Stimulated activated CD8-positive, alpha-beta memory T cell treated with anti-CD3 and anti-CD28 coated beads, Interleukin-15, amount 100 ng/mL, for 4 hours (primary cell): ENCODE results near the gene CCDC74B.
"Not testable (repeated sequence)": the region's sequence is repeated elsewhere in the genome, so short reads cannot be mapped to it uniquely, and the experiment has no call there.

Source experiments
- DNase-seq, 2 donors: peaks; one replicate each; pipeline ENCODE4 v3.0.0-alpha.2; 2020; ENCODE audit warnings: low read depth in 2 of 2

Gene CCDC74B

GRCh38 chr2:130150181-130151144 is 5.6 kb upstream of the CCDC74B start:
- DNase-seq = no peak

GRCh38 chr2:130148515-130148914 is 3.6 kb upstream of the CCDC74B start:
- not testable (repeated sequence) for DNase-seq

- DNase-seq = not testable (repeated sequence)
Measured at GRCh38 chr2:130143266-130144039, 1.5 kb downstream of the CCDC74B start.

GRCh38 chr2:130142396-130143265 is 2.3 kb downstream of the CCDC74B start:
- not testable (repeated sequence) for DNase-seq

GRCh38 chr2:130141645-130142370 is 3.1 kb downstream of the CCDC74B start:
- not testable (repeated sequence) for DNase-seq

- not testable (repeated sequence) for DNase-seq
Measured at GRCh38 chr2:130141002-130141401, 3.9 kb downstream of the CCDC74B start.

- not testable (repeated sequence) for DNase-seq
Measured at GRCh38 chr2:130140516-130140915, 4.4 kb downstream of the CCDC74B start.

- DNase-seq = not testable (repeated sequence)
Measured at GRCh38 chr2:130139331-130140280, 5.3 kb downstream of the CCDC74B start.

GRCh38 chr2:130138841-130139251 is 6.1 kb downstream of the CCDC74B start:
- not testable (repeated sequence) for DNase-seq

- DNase-seq = not testable (repeated sequence)
Measured at GRCh38 chr2:130138326-130138725, 6.6 kb downstream of the CCDC74B start.

- not testable (repeated sequence) for DNase-seq
Measured at GRCh38 chr2:130137118-130137517, 7.8 kb downstream of the CCDC74B start.

- DNase-seq = not testable (repeated sequence)
Measured at GRCh38 chr2:130136546-130136945, 8.4 kb downstream of the CCDC74B start.

GRCh38 chr2:130135692-130136541 is 9.0 kb downstream of the CCDC74B start:
- no peak for DNase-seq

- not testable (repeated sequence) for DNase-seq
Measured at GRCh38 chr2:130129120-130129829, 15.6 kb downstream of the CCDC74B start, which contains the start of gene POTEF. TSS of gene POTEF (minus strand) at chr2:130129222. CDS start at chr2:130120515, 8,707 bp downstream.

GRCh38 chr2:130128464-130128863 is 16.4 kb downstream of the CCDC74B start:
- DNase-seq = not testable (repeated sequence)

- DNase-seq = not testable (repeated sequence)
Measured at GRCh38 chr2:130127726-130128125, 17.2 kb downstream of the CCDC74B start.

- not testable (repeated sequence) for DNase-seq
Measured at GRCh38 chr2:130120924-130121323, 24.0 kb downstream of the CCDC74B start.
